Heart left ventricle (tissue), 16 donors: ENCODE data around the gene CCDC117. TPM values are rescaled to one million over a fixed set of nuclear protein-coding genes. Genes with fewer than 3 reads are reported as not detected.
A peak's percentile ranks its signal among the peaks of the same experiment; 100 is the strongest.

ENCODE experiments used
- ATAC-seq, 4 donors: fragments of 200-7000 bp; cut with Tn5 transposase; one replicate each; pipeline ENCODE4 v1.9.1; 2020 to 2022; ENCODE audit warnings: moderate library complexity in 4 of 4, mild to moderate bottlenecking in 3 of 4, moderate number of reproducible peaks in 1 of 4
- DNase-seq, 5 donors: peaks; one replicate each; pipeline ENCODE4 v3.0.0-alpha.2; 2020
- H3K27ac ChIP-seq, 12 donors: fragments of 200-600 bp; sonication (generic) in 4 of 12; one replicate each; pipeline versions ENCODE4 v1.5.0 to v1.8.0; 2016 to 2022; ENCODE audit warnings: mild to moderate bottlenecking in 2 of 12
- H3K27me3 ChIP-seq, 9 donors: fragments of 200-600 bp; sonication (generic) in 2 of 9; one replicate each; pipeline versions ENCODE4 v1.5.1 to v1.8.0; 2016 to 2022; ENCODE audit warnings: mild to moderate bottlenecking in 3 of 9
- H3K36me3 ChIP-seq, 9 donors: fragments of 200-600 bp; sonication (generic) in 2 of 9; one replicate each; pipeline versions ENCODE4 v1.5.0 to v1.8.0; 2018 to 2022; ENCODE audit warnings: mild to moderate bottlenecking in 2 of 9
- H3K4me1 ChIP-seq, 12 donors: fragments of 200-600 bp; sonication (generic) in 4 of 12; one replicate each; pipeline versions ENCODE4 v1.5.0 to v1.8.0; 2016 to 2022; ENCODE audit warnings: mild to moderate bottlenecking in 3 of 12
- H3K4me3 ChIP-seq, 12 donors: fragments of 200-600 bp; sonication (generic) in 4 of 12; one replicate each; pipeline versions ENCODE4 v1.5.0 to v1.8.0; 2017 to 2022; ENCODE audit warnings: mild to moderate bottlenecking in 9 of 12, moderate library complexity in 4 of 12
- H3K9me3 ChIP-seq, 12 donors: fragments of 200-600 bp; sonication (generic) in 4 of 12; one replicate each; pipeline versions ENCODE4 v1.5.0 to v1.8.0; 2016 to 2022; ENCODE audit warnings: mild to moderate bottlenecking in 1 of 12
- CTCF ChIP-seq, 12 donors: fragments of 200-600 bp; sonication (generic) in 4 of 12; IDR thresholded peaks; one replicate each; pipeline versions ENCODE4 v1.5.0 to v1.8.0; 2018 to 2022; ENCODE audit warnings: antibody characterized with exemption in 12 of 12, mild to moderate bottlenecking in 5 of 12
- POLR2A ChIP-seq, 2 donors: fragments of 450-650 bp; IDR thresholded peaks; one replicate each; pipeline ENCODE4 v1.6.1; 2017; ENCODE audit warnings: antibody characterized with exemption in 2 of 2, mild to moderate bottlenecking in 2 of 2, moderate library complexity in 2 of 2
- WGBS, 4 donors: extraction: QIAGEN DNeasy Blood & Tissue Kit in 2 of 4; methylation state at CpG; one replicate each; pipeline versions ENCODE4 v1.1.5 to v1.1.7; 2013 to 2018; 5-methylcytosine and 5-hydroxymethylcytosine counted together
- intact Hi-C, 10 donors: fragments of 100-400 bp; cut with DNase I; formaldehyde crosslinking; loops; one replicate each; pipeline versions ENCODE4 v1.11.1 to v1.14.2; 2022
- polyA plus RNA-seq, 2 donors: library from polyadenylated mRNA; stranded (reverse); fragments of 200-250 nt; gene quantifications; one replicate each; pipeline ENCODE4 v1.2.3, GENCODE V29; 2013
- total RNA-seq, 9 donors: library from RNA; depleted of rRNA in 2 of 9; stranded (reverse); fragments of >200 nt in 2 of 9; fragmentation: NEBNext Ultra II Directional in 3 of 9; extraction: Animal tissue kit (Norgen Biotek cat#: 25700) in 3 of 9; gene quantifications; one replicate each; pipeline versions ENCODE4 v1.1.0 to v1.2.4, GENCODE V29; 2016 to 2023
- donor health status: ischemic (EF 13 %, LVEDD 7.1; RV severe dilation, severe dysfunction).
- donor health status: healthy with polysubstance abuse.
- donor health status: DM: no; HTN: yes; CAD: no.
- donor health status: DM: no; HTN: no; CAD: no.
- donor health status: ischemic (EF 25% LVEDD 6.9; RV normal size, moderate dysfunction).
- donor health status: ischemic (EF 25% LVEDD 5.7; RV mildly dilated, moderate dysfunction).
- donor health status: healthy.
- donor health status: DM: yes; HTN: yes; CAD: no.
- donor health status: ischemic (EF 35%, LVEDD 5.7; RV mildly dilated, moderate dysfunction).
- donor health status: nonischemic (EF 11% LVEDD 7.7; RV severe dilation, severe dysfunction).
- donor health status: DM: yes; HTN: yes; CAD: no.
- donor health status: PGD.
- donor health status: ischemic (EF 29% LVEDD 5.4; RV normal size, mild dysfunction).
- donor health status: nonischemic (EF 23%, LVEDD 6.1; RV moderate dilation, normal function).

Gene CCDC117
- total and polyA plus RNA-seq, 11 donors, result 6.9 to 16.6 (median 13.3) TPM

GRCh38 chr22:28812516-28812915, 40.0 kb downstream of the CCDC117 start:
- no peak for DNase-seq
- ATAC-seq, result no peak
- WGBS, 4 donors, result 67 to 82% (median 73%) methylated on average over 5 of the region's 5 CpGs
- intact Hi-C loops, result no loop called here
- peaks cover 0 to 20% (median 7%) of the 10 kb centered on the region in 9 donors for H3K36me3 ChIP-seq
- no peaks in the 10 kb centered on the region for H3K9me3 ChIP-seq
- no peak overlapping the region for H3K4me3 ChIP-seq
- no peak for TF ChIP-seq POLR2A (IDR thresholded peaks at IDR 0.05)
- TF ChIP-seq CTCF (IDR thresholded peaks at IDR 0.05), result no peak
- no peaks in the 10 kb centered on the region for H3K27me3 ChIP-seq
- H3K27ac ChIP-seq, result peak overlapping the region in 3 of 12 donors; percentile 0 to 96 (median 4)
- H3K4me1 ChIP-seq, result peaks cover 0 to 72% (median 12%) of the 10 kb centered on the region in 12 donors

DNA sequence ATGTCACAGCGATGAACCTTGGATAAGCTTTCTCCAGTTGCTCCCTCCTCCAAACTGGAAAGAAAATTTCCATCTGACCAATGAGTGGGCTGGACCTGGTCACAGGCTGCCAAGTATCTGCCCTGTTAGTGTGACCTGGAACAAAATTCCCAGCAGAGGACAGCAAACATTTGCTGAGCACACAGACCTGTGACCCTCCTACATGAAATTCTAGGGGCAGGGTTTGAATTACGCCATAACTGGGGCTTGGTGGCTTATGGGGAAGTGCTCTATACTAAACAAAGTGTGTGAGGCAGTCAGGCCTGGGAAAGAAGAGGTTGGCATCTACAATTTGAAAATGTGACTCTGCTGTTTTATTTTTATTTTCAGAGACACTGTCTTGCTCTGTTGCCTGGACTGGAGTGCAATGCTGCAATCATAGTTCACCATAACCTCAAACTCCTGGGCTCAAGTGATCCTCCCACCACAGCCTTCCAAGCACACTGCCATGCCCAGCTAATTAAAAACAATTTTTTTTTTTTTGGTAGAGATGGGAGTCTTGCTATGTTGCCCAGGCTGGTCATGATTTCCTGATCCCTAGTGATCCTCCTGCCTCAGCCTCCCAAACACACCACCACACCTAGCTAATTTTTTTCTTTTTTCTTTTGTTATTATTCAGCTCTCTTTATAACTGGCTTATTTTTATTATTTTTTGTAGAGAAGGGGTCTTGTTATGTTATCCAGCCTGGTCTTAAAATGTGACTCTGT, 41.5 kb downstream of the CCDC117 start:
- peak overlapping the region in 7 of 12 donors; percentile 4 to 96 (median 37) for H3K27ac ChIP-seq
- peaks cover 0 to 79% (median 14%) of the 10 kb centered on the region in 12 donors for H3K4me1 ChIP-seq
- TF ChIP-seq POLR2A (IDR thresholded peaks at IDR 0.05) (no peak), CTCF (IDR thresholded peaks at IDR 0.05) (no peak)
- intact Hi-C loops, result no loop called here
- peaks cover 0 to 11% (median 5%) of the 10 kb centered on the region in 9 donors for H3K36me3 ChIP-seq
- ATAC-seq, result peak; percentile 46 to 73 (median 68)
- no peaks in the 10 kb centered on the region for H3K27me3 ChIP-seq
- no peaks in the 10 kb centered on the region for H3K9me3 ChIP-seq
- WGBS, 4 donors, result 79 to 92% (median 87%) methylated on average over 2 of the region's 2 CpGs
- peak in 2 of 5 donors; percentile 25 to 39 for DNase-seq
- H3K4me3 ChIP-seq, result no peak overlapping the region

DNA sequence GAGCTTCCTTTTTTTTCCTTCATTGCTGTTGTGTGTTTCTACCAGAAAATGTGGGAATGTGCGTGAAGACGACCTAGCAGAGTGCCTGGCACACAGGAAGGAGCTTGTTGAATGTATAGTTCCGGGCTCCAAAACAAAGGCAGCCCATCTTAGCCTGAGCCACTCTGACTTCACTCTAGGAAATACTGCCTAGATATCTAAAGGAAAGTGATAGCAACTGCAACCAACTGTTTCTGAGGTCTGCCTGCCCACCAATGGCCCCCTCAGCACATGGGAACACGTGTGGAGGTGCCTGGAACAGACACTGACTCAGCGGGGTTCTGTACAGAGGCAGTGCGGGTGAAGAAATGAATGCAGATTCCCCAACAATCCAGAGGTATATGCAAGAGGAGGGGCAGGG, 42.6 kb downstream of the CCDC117 start:
- ATAC-seq, result no peak
- Histone ChIP-seq H3K4me1 (peaks cover 0 to 75% (median 18%) of the 10 kb centered on the region in 12 donors), H3K27ac (peak overlapping the region in 1 of 12 donors; percentile 96), H3K9me3 (no peaks in the 10 kb centered on the region), H3K27me3 (no peaks in the 10 kb centered on the region), H3K36me3 (peaks cover 0 to 11% (median 0%) of the 10 kb centered on the region in 9 donors), H3K4me3 (no peak overlapping the region)
- TF ChIP-seq POLR2A (IDR thresholded peaks at IDR 0.05) (no peak), CTCF (IDR thresholded peaks at IDR 0.05) (no peak)
- intact Hi-C loops, result no loop called here
- WGBS, 4 donors, result 60 to 72% (median 69%) methylated on average over 6 of the region's 6 CpGs
- DNase-seq, result no peak

DNA sequence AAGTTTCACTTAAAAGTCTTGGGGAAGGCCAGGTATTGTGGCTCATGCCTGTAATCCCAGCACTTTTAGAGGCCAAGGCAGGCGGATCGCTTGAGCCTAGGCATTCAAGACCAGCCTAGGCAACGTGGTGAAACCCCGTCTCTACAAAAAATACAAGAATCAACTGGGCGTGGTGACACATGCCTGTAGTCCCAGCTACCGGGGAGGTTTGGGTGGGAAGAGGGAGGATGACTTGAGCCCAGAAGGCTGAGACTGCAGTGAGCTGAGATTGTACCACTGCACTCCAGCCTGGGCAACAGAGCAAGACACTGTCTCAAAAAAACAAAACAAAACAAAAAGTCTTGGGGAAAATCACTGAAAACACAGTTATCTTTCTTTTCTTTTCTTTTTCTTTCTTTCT, 43.2 kb downstream of the CCDC117 start:
- Histone ChIP-seq H3K27ac (no peak overlapping the region), H3K9me3 (no peaks in the 10 kb centered on the region), H3K27me3 (no peaks in the 10 kb centered on the region), H3K4me1 (peaks cover 0 to 70% (median 18%) of the 10 kb centered on the region in 12 donors), H3K36me3 (peaks cover 0 to 11% (median 0%) of the 10 kb centered on the region in 9 donors), H3K4me3 (no peak overlapping the region)
- ATAC-seq (no peak), DNase-seq (no peak)
- intact Hi-C loops, result no loop called here
- TF ChIP-seq CTCF (IDR thresholded peaks at IDR 0.05) (no peak), POLR2A (IDR thresholded peaks at IDR 0.05) (no peak)
- 91 to 95% (median 93%) methylated on average over 6 of the region's 6 CpGs for WGBS, 4 donors
